ENCODE results near the gene TRIM66. TPM values are rescaled to one million over a fixed set of nuclear protein-coding genes. Genes with fewer than 3 reads are reported as not detected.

Gene TRIM66
- total RNA-seq, 2 donors from 2014 or later, result 2.8 to 10.5 TPM

GRCh38 chr11:8564526-8564925, 117.9 kb downstream of the TRIM66 start:
- TF ChIP-seq POLR2A (IDR thresholded peaks at IDR 0.05), result no peak
- H3K4me1 ChIP-seq (replicated peaks), result no peaks in the 10 kb centered on the region
- no peaks in the 10 kb centered on the region for H3K27me3 ChIP-seq (replicated peaks; ENCODE audit: insufficient read depth)
- intact Hi-C loops (cut with DNase I), result loop anchor here (5.0 kb wide), 1 partner anchor 237 kb away; no protein-coding TSS in a partner anchor
- 77% methylated on average over 2 of the region's 2 CpGs for WGBS
- no peak overlapping the region for H3K27ac ChIP-seq
- no peak for DNase-seq (ENCODE audit: low spot score)
- no peaks in the 10 kb centered on the region for H3K9me3 ChIP-seq
- H3K36me3 ChIP-seq, result no peaks in the 10 kb centered on the region
- H3K4me3 ChIP-seq, result no peak overlapping the region

Small RNA genes within 50 kb of the gene (small RNA-seq; reads per million reads assigned to genes)
- 0 reads per million in 2 donors for gene SNORA3A
- gene SNORA3B, result 1.2 to 2.0 reads per million in 2 donors

Other genes starting within 250 kb of the TRIM66 start
- gene STK33, start 88.4 kb downstream of the TRIM66 start, total RNA-seq, result 10 to 100 TPM in 1 of 2 donors, 1 to 10 TPM in 1; 2.9 to 14.6 TPM
- gene RPL27A, start 127 bp upstream of the TRIM66 start, total RNA-seq, result 1,000 to 10,000 TPM in 1 of 2 donors, 100 to 1,000 TPM in 1; 693 to 1,360 TPM
- gene AKIP1, start 228.5 kb upstream of the TRIM66 start, total RNA-seq, result 10 to 100 TPM; 23.8 to 47.1 TPM